HepG2 (cell line): ENCODE data around the gene PCDHB1. TPM values are rescaled to one million over a fixed set of nuclear protein-coding genes. Genes with fewer than 3 reads are reported as not detected.

Experiments used
- ARID5B ChIP-seq: IDR thresholded peaks from 2 replicates; pipeline ENCODE4 v1.4.0; 2020; ENCODE audit warnings: mild to moderate bottlenecking, missing genetic modification reagents
- CBX5 ChIP-seq: sonication (generic); formaldehyde crosslinking; IDR thresholded peaks from 2 replicates; pipeline ENCODE4 v1.4.0; 2020; ENCODE audit warnings: missing genetic modification reagents, borderline replicate concordance
- HOXA3 ChIP-seq: sonication (generic); formaldehyde crosslinking; IDR thresholded peaks from 2 replicates; pipeline ENCODE4 v1.5.0; 2020; ENCODE audit warnings: missing genetic modification reagents
- IRF2 ChIP-seq: IDR thresholded peaks from 2 replicates; pipeline ENCODE4 v1.6.1; 2018; ENCODE audit warnings: missing genetic modification reagents, missing compliant biosample characterization
- MAX ChIP-seq: IDR thresholded peaks from 2 replicates; pipeline ENCODE4 v1.6.1; 2012; ENCODE audit warnings: inconsistent platforms
- PTBP1 ChIP-seq: fragments of 200-400 bp; formaldehyde crosslinking; IDR thresholded peaks from 2 replicates; pipeline ENCODE4 v1.6.1; 2018; ENCODE audit warnings: low read length, low read depth; ENCODE audit not compliant: poor library complexity, severe bottlenecking
- RARA ChIP-seq: IDR thresholded peaks from 2 replicates; pipeline ENCODE4 v1.6.1; 2016; ENCODE audit warnings: missing genetic modification reagents, missing compliant biosample characterization
- SALL1 ChIP-seq: sonication (generic); formaldehyde crosslinking; IDR thresholded peaks from 2 replicates; pipeline ENCODE4 v1.8.0; 2022; ENCODE audit warnings: mild to moderate bottlenecking, missing genetic modification reagents
- TSC22D2 ChIP-seq: sonication (generic); formaldehyde crosslinking; IDR thresholded peaks from 2 replicates; pipeline ENCODE4 v1.5.1; 2020; ENCODE audit warnings: missing genetic modification reagents, mild to moderate bottlenecking, borderline replicate concordance
- XRCC5 ChIP-seq: fragments of 200-400 bp; formaldehyde crosslinking; optimal IDR thresholded peaks from 2 replicates; pipeline ENCODE3; 2017; ENCODE audit warnings: mild to moderate bottlenecking, low read length
- ZBTB39 ChIP-seq: sonication (generic); formaldehyde crosslinking; IDR thresholded peaks from 2 replicates; pipeline ENCODE4 v1.5.0; 2020; ENCODE audit warnings: missing genetic modification reagents
- ZKSCAN1 ChIP-seq: fragments of 150-350 bp; IDR thresholded peaks from 2 replicates; pipeline ENCODE4 v1.6.1; 2014; ENCODE audit warnings: low read length
- ZNF276 ChIP-seq: sonication (generic); formaldehyde crosslinking; IDR thresholded peaks from 2 replicates; pipeline ENCODE4 v1.4.0; 2020; ENCODE audit warnings: mild to moderate bottlenecking, low read depth, missing genetic modification reagents
- ZNF576 ChIP-seq: sonication (generic); formaldehyde crosslinking; IDR thresholded peaks from 2 replicates; pipeline ENCODE4 v1.4.0; 2020; ENCODE audit warnings: mild to moderate bottlenecking, missing genetic modification reagents
- ZNF607 ChIP-seq: sonication (generic); formaldehyde crosslinking; IDR thresholded peaks from 2 replicates; pipeline ENCODE4 v1.5.1; 2020; ENCODE audit warnings: missing genetic modification reagents, mild to moderate bottlenecking, borderline replicate concordance
- ZNF737 ChIP-seq: sonication (generic); formaldehyde crosslinking; IDR thresholded peaks from 2 replicates; pipeline ENCODE4 v1.5.0; 2020; ENCODE audit warnings: missing genetic modification reagents, mild to moderate bottlenecking, borderline replicate concordance
- polyA plus RNA-seq, 8 experiments: library from polyadenylated mRNA; depleted of rRNA in 3 of 8; stranded (reverse) in 7 of 8; unstranded in 1 of 8; fragments of >200 nt; fragmentation: Illumina TruSeq in 4 of 8; extraction: Trizol in 4 of 8; gene quantifications; 2 replicates each; pipeline versions ENCODE4 v1.2.1 to v1.2.3, GENCODE V29; 2011 to 2016; ENCODE audit warnings: low read depth in 4 of 8, missing spikeins in 1 of 8, mixed read lengths in 1 of 8; ENCODE audit not compliant: insufficient read depth in 1 of 8
- total RNA-seq, 5 experiments: library from RNA; depleted of rRNA; stranded (reverse); fragments of >200 nt; fragmentation: Illumina TruSeq; extraction: Trizol; gene quantifications; 2 replicates each; pipeline ENCODE4 v1.2.3, GENCODE V29; 2016; ENCODE audit warnings: low read depth in 1 of 5

PCDHB1 gene
- total and polyA plus RNA-seq, 2 of the 13 experiments (the other 11 are each of a cell fraction or from before 2014, with no cell fraction given), result not detected

GRCh38 chr5:141094481-141095262, 43.5 kb downstream of the PCDHB1 start, which contains the start of gene PCDHB2 (continued):
- TF ChIP-seq MAX (0 out of 2 replicates have a peak, but pooled peaks have one; percentile 20), ZNF276 (CRISPR knock-in tag) (0 out of 2 replicates have a peak, but pooled peaks have one; percentile 31), RARA (CRISPR knock-in tag) (0 out of 2 replicates have a peak, but pooled peaks have one; percentile 8), HOXA3 (peak; percentile 21; the same call in 1 of the 2 replicates), ZNF607 (CRISPR knock-in tag) (0 out of 2 replicates have a peak, but pooled peaks have one; percentile 40), TSC22D2 (CRISPR knock-in tag) (peak; percentile 69; the same call in 1 of the 2 replicates), ARID5B (CRISPR knock-in tag) (0 out of 2 replicates have a peak, but pooled peaks have one; percentile 33), ZBTB39 (CRISPR knock-in tag) (no peak), ZNF576 (CRISPR knock-in tag) (no peak), ZNF737 (CRISPR knock-in tag) (0 out of 2 replicates have a peak, but pooled peaks have one; percentile 21), PTBP1 (no peak), IRF2 (CRISPR knock-in tag) (0 out of 2 replicates have a peak, but pooled peaks have one; percentile 61), XRCC5 (peak; percentile 79), ZKSCAN1 (0 out of 2 replicates have a peak, but pooled peaks have one; percentile 5), CBX5 (peak; percentile 24; the same call in 1 of the 2 replicates), SALL1 (CRISPR knock-in tag) (peak; percentile 36; the same call in 1 of the 2 replicates)
